Measurements from ENCODE around the gene MALRD1. TPM values are rescaled to one million over a fixed set of nuclear protein-coding genes. Genes with fewer than 3 reads are reported as not detected.

Gene MALRD1
- total and polyA plus RNA-seq, 2 of the 8 experiments (the other 6 are each of a cell fraction or from before 2014, with no cell fraction given), result 0.32 to 0.35 TPM

- TF ChIP-seq EP300 (IDR thresholded peaks at IDR 0.05; ENCODE audit: borderline replicate concordance in 1 of 2, low read depth in 2 of 2, low read length in 2 of 2), result no peak
- TF ChIP-seq KDM4A (IDR thresholded peaks at IDR 0.05; ENCODE audit: low read depth, low read length, severe bottlenecking), result no peak
Observed at GRCh38 chr10:19663344-19663743, 614.7 kb downstream of the MALRD1 start (continued).
